ENCODE data around the gene DNAJC18. TPM values are rescaled to one million over a fixed set of nuclear protein-coding genes. Genes with fewer than 3 reads are reported as not detected.

Gene DNAJC18
- total and polyA plus RNA-seq, 7 experiments from 2014 or later, result 2.2 to 9.7 (median 4.9) TPM

- Histone ChIP-seq H3K36me3 (ENCODE audit: control insufficient read depth in 2 of 3, insufficient read depth in 3 of 3, low read length in 3 of 3) (peaks cover 0 to 13% (median 0%) of the 10 kb centered on the region in 3 experiments), H3K27ac (ENCODE audit: low read depth, low read length) (no peak overlapping the region), H3K9me3 (ENCODE audit: control insufficient read depth in 2 of 3, low read length in 3 of 3) (no peaks in the 10 kb centered on the region), H3K4me3 (ENCODE audit: low read length) (no peak overlapping the region), H3K4me1 (ENCODE audit: control insufficient read depth in 2 of 2, insufficient read depth in 2 of 2, low read length in 2 of 2) (peaks cover 0 to 17% of the 10 kb centered on the region in 2 donors), H3K27me3 (ENCODE audit: control insufficient read depth in 2 of 2, insufficient read depth in 2 of 2, low read length in 2 of 2) (no peaks in the 10 kb centered on the region)
- peaks cover 0 to 25% (median 12%) of the 10 kb centered on the region in 5 donors for H3K36me3 Mint-ChIP-seq
- no peaks in the 10 kb centered on the region for H3K9me3 Mint-ChIP-seq
- ChIA-PET POLR2A (interaction anchor here (2.3 to 9.4 kb wide), 2 partner anchors 13 to 97 kb away, joined by 9 to 102 read pairs; partner anchors contain the start of gene SPATA24), CTCF (interaction anchor here (0.8 to 9.5 kb wide), 2 partner anchors 65 to 97 kb away, joined by 3 to 310 read pairs; partner anchors contain the start of gene STING1)
- no peak for DNase-seq
- no peaks in the 10 kb centered on the region for H3K27me3 Mint-ChIP-seq
- H3K27ac Mint-ChIP-seq, result peak overlapping the region in 1 of 9 donors; percentile 82
- no peak for ATAC-seq
- H3K4me3 Mint-ChIP-seq, result no peak overlapping the region
- peaks cover 2 to 78% (median 26%) of the 10 kb centered on the region in 7 donors for H3K4me1 Mint-ChIP-seq
- intact Hi-C loops (cut with micrococcal nuclease), result no loop called here
These were observed 22.1 kb downstream of the DNAJC18 start for GRCh38 chr5:139417214-139417613.

GRCh38 chr5:139416651-139417050 is 22.7 kb downstream of the DNAJC18 start:
- ChIA-PET CTCF (interaction anchor here (0.8 kb wide), 2 partner anchors 65 to 97 kb away, joined by 3 to 5 read pairs; partner anchors contain the start of gene STING1), POLR2A (interaction anchor here (0.6 to 0.9 kb wide), 2 partner anchors 13 to 48 kb away, joined by 3 to 4 read pairs; partner anchors contain the start of gene SPATA24)
- H3K9me3 ChIP-seq (ENCODE audit: control insufficient read depth in 2 of 3, low read length in 3 of 3), result no peaks in the 10 kb centered on the region
- DNase-seq, result no peak
- Mint-ChIP-seq H3K27ac (peak overlapping the region in 1 of 9 donors; percentile 82), H3K4me1 (peaks cover 2 to 75% (median 25%) of the 10 kb centered on the region in 7 donors), H3K9me3 (no peaks in the 10 kb centered on the region), H3K4me3 (no peak overlapping the region), H3K27me3 (no peaks in the 10 kb centered on the region), H3K36me3 (peaks cover 0 to 23% (median 11%) of the 10 kb centered on the region in 5 donors)
- H3K4me1 ChIP-seq (ENCODE audit: control insufficient read depth in 2 of 2, insufficient read depth in 2 of 2, low read length in 2 of 2), result peaks cover 0 to 17% of the 10 kb centered on the region in 2 donors
- no peaks in the 10 kb centered on the region for H3K27me3 ChIP-seq (ENCODE audit: control insufficient read depth in 2 of 2, insufficient read depth in 2 of 2, low read length in 2 of 2)
- H3K36me3 ChIP-seq (ENCODE audit: control insufficient read depth in 2 of 3, insufficient read depth in 3 of 3, low read length in 3 of 3), result peaks cover 0 to 13% (median 0%) of the 10 kb centered on the region in 3 experiments
- H3K4me3 ChIP-seq (ENCODE audit: low read length), result no peak overlapping the region
- ATAC-seq, result no peak
- intact Hi-C loops (cut with micrococcal nuclease), result no loop called here
- no peak overlapping the region for H3K27ac ChIP-seq (ENCODE audit: low read depth, low read length)

GRCh38 chr5:139415869-139416268 is 23.5 kb downstream of the DNAJC18 start:
- peak overlapping the region in 1 of 9 donors; percentile 93 for H3K27ac Mint-ChIP-seq
- H3K27me3 Mint-ChIP-seq, result no peaks in the 10 kb centered on the region
- Histone ChIP-seq H3K27me3 (ENCODE audit: control insufficient read depth in 2 of 2, insufficient read depth in 2 of 2, low read length in 2 of 2) (no peaks in the 10 kb centered on the region), H3K27ac (ENCODE audit: low read depth, low read length) (no peak overlapping the region), H3K4me1 (ENCODE audit: control insufficient read depth in 2 of 2, insufficient read depth in 2 of 2, low read length in 2 of 2) (peaks cover 0 to 17% of the 10 kb centered on the region in 2 donors), H3K9me3 (ENCODE audit: control insufficient read depth in 2 of 3, low read length in 3 of 3) (no peaks in the 10 kb centered on the region), H3K4me3 (ENCODE audit: low read length) (no peak overlapping the region), H3K36me3 (ENCODE audit: control insufficient read depth in 2 of 3, insufficient read depth in 3 of 3, low read length in 3 of 3) (peaks cover 0 to 13% (median 0%) of the 10 kb centered on the region in 3 experiments)
- POLR2A ChIA-PET, result interaction anchor here (0.9 kb wide), 2 partner anchors 12 to 95 kb away, joined by 4 read pairs; partner anchors contain the start of gene SPATA24
- intact Hi-C loops (cut with micrococcal nuclease), result loop anchor here in 1 of 2 donors (2.0 kb wide), 1 partner anchor 43 kb away; no protein-coding TSS in a partner anchor
- no peaks in the 10 kb centered on the region for H3K9me3 Mint-ChIP-seq
- CTCF ChIA-PET, result no interaction called here
- H3K4me3 Mint-ChIP-seq, result peak overlapping the region in 1 of 10 donors; percentile 83
- no peak for ATAC-seq
- H3K36me3 Mint-ChIP-seq, result peaks cover 0 to 21% (median 13%) of the 10 kb centered on the region in 5 donors
- no peak for DNase-seq
- H3K4me1 Mint-ChIP-seq, result peaks cover 2 to 73% (median 25%) of the 10 kb centered on the region in 7 donors

GRCh38 chr5:139415221-139415861 is 24.0 kb downstream of the DNAJC18 start:
- peaks cover 0 to 18% (median 13%) of the 10 kb centered on the region in 5 donors for H3K36me3 Mint-ChIP-seq

GRCh38 chr5:139414581-139415130 is 24.7 kb downstream of the DNAJC18 start:
- ATAC-seq (peak; percentile 67), DNase-seq (peak in 4 of 9 donors; percentile 25 to 43 (median 34))
- ChIA-PET POLR2A (interaction anchor here (0.6 to 1.7 kb wide), 5 partner anchors 9 to 109 kb away, joined by 3 to 9 read pairs (median 3); partner anchors contain the start of gene SPATA24), CTCF (interaction anchor here (0.7 to 2.7 kb wide), 4 partner anchors 15 to 274 kb away, joined by 3 to 14 read pairs (median 4); no protein-coding TSS in a partner anchor)
- Histone ChIP-seq H3K9me3 (ENCODE audit: control insufficient read depth in 2 of 3, low read length in 3 of 3) (no peaks in the 10 kb centered on the region), H3K4me3 (ENCODE audit: low read length) (no peak overlapping the region), H3K36me3 (ENCODE audit: control insufficient read depth in 2 of 3, insufficient read depth in 3 of 3, low read length in 3 of 3) (peaks cover 0 to 11% (median 0%) of the 10 kb centered on the region in 3 experiments), H3K4me1 (ENCODE audit: control insufficient read depth in 2 of 2, insufficient read depth in 2 of 2, low read length in 2 of 2) (peaks cover 0 to 17% of the 10 kb centered on the region in 2 donors), H3K27me3 (ENCODE audit: control insufficient read depth in 2 of 2, insufficient read depth in 2 of 2, low read length in 2 of 2) (no peaks in the 10 kb centered on the region), H3K27ac (ENCODE audit: low read depth, low read length) (no peak overlapping the region)
- H3K27ac Mint-ChIP-seq, result peak overlapping the region in 6 of 9 donors; percentile 7 to 93 (median 26)
- intact Hi-C loops (cut with micrococcal nuclease), result loop anchor here in 1 of 2 donors (1.0 to 2.0 kb wide), 2 partner anchors 10 to 44 kb away; partner anchors contain the start of gene SPATA24
- no peaks in the 10 kb centered on the region for H3K27me3 Mint-ChIP-seq
- H3K4me1 Mint-ChIP-seq, result peaks cover 2 to 68% (median 25%) of the 10 kb centered on the region in 7 donors
- H3K4me3 Mint-ChIP-seq, result peak overlapping the region in 5 of 10 donors; percentile 25 to 83 (median 41)
- no peaks in the 10 kb centered on the region for H3K9me3 Mint-ChIP-seq
- peaks cover 0 to 18% (median 7%) of the 10 kb centered on the region in 5 donors for H3K36me3 Mint-ChIP-seq

More at GRCh38 chr5:139415221-139415861, 24.0 kb downstream of the DNAJC18 start:
- no peaks in the 10 kb centered on the region for H3K27me3 Mint-ChIP-seq
- peaks cover 2 to 71% (median 25%) of the 10 kb centered on the region in 7 donors for H3K4me1 Mint-ChIP-seq
- peak overlapping the region in 5 of 10 donors; percentile 25 to 83 (median 37) for H3K4me3 Mint-ChIP-seq
- CTCF ChIA-PET, result interaction anchor here (0.7 to 2.7 kb wide), 2 partner anchors 98 to 274 kb away, joined by 3 to 14 read pairs; no protein-coding TSS in a partner anchor
- intact Hi-C loops (cut with micrococcal nuclease), result loop anchor here in 1 of 2 donors (2.0 kb wide), 1 partner anchor 43 kb away; no protein-coding TSS in a partner anchor
- no peak for ATAC-seq
- Histone ChIP-seq H3K36me3 (ENCODE audit: control insufficient read depth in 2 of 3, insufficient read depth in 3 of 3, low read length in 3 of 3) (peaks cover 0 to 13% (median 0%) of the 10 kb centered on the region in 3 experiments), H3K4me1 (ENCODE audit: control insufficient read depth in 2 of 2, insufficient read depth in 2 of 2, low read length in 2 of 2) (peaks cover 0 to 17% of the 10 kb centered on the region in 2 donors), H3K27me3 (ENCODE audit: control insufficient read depth in 2 of 2, insufficient read depth in 2 of 2, low read length in 2 of 2) (no peaks in the 10 kb centered on the region), H3K27ac (ENCODE audit: low read depth, low read length) (no peak overlapping the region), H3K4me3 (ENCODE audit: low read length) (no peak overlapping the region), H3K9me3 (ENCODE audit: control insufficient read depth in 2 of 3, low read length in 3 of 3) (no peaks in the 10 kb centered on the region)
- H3K9me3 Mint-ChIP-seq, result no peaks in the 10 kb centered on the region
- H3K27ac Mint-ChIP-seq, result peak overlapping the region in 5 of 9 donors; percentile 7 to 93 (median 27)
- POLR2A ChIA-PET, result interaction anchor here (0.9 to 1.7 kb wide), 3 partner anchors 10 to 96 kb away, joined by 3 to 9 read pairs (median 4); partner anchors contain the start of gene SPATA24
- no peak for DNase-seq

GRCh38 chr5:139413963-139414362 is 25.4 kb downstream of the DNAJC18 start:
- peaks cover 0 to 5% (median 0%) of the 10 kb centered on the region in 3 experiments for H3K36me3 ChIP-seq (ENCODE audit: control insufficient read depth in 2 of 3, insufficient read depth in 3 of 3, low read length in 3 of 3)
- no peak overlapping the region for H3K4me3 ChIP-seq (ENCODE audit: low read length)
- ChIA-PET POLR2A (interaction anchor here (0.6 to 1.9 kb wide), 6 partner anchors 10 to 109 kb away, joined by 3 to 9 read pairs (median 4); partner anchors contain the start of gene SPATA24), CTCF (interaction anchor here (1.0 to 2.7 kb wide), 3 partner anchors 14 to 99 kb away, joined by 3 to 14 read pairs (median 4); no protein-coding TSS in a partner anchor)
- H3K9me3 Mint-ChIP-seq, result no peaks in the 10 kb centered on the region
- H3K9me3 ChIP-seq (ENCODE audit: control insufficient read depth in 2 of 3, low read length in 3 of 3), result no peaks in the 10 kb centered on the region
- no peak for ATAC-seq
- H3K4me1 ChIP-seq (ENCODE audit: control insufficient read depth in 2 of 2, insufficient read depth in 2 of 2, low read length in 2 of 2), result peaks cover 0 to 17% of the 10 kb centered on the region in 2 donors
- peak overlapping the region in 5 of 10 donors; percentile 26 to 68 (median 28) for H3K4me3 Mint-ChIP-seq
- peaks cover 0 to 16% (median 3%) of the 10 kb centered on the region in 5 donors for H3K36me3 Mint-ChIP-seq
- no peak for DNase-seq
- H3K27me3 Mint-ChIP-seq, result no peaks in the 10 kb centered on the region
- no peaks in the 10 kb centered on the region for H3K27me3 ChIP-seq (ENCODE audit: control insufficient read depth in 2 of 2, insufficient read depth in 2 of 2, low read length in 2 of 2)
- no peak overlapping the region for H3K27ac ChIP-seq (ENCODE audit: low read depth, low read length)
- H3K27ac Mint-ChIP-seq, result peak overlapping the region in 5 of 9 donors; percentile 7 to 93 (median 56)
- H3K4me1 Mint-ChIP-seq, result peaks cover 2 to 66% (median 25%) of the 10 kb centered on the region in 7 donors
- intact Hi-C loops (cut with micrococcal nuclease), result loop anchor here in 1 of 2 donors (1.0 to 2.0 kb wide), 2 partner anchors 10 to 45 kb away; partner anchors contain the start of gene SPATA24
